GM23338 (cell line): ENCODE data around the gene ITGB7. TPM values are rescaled to one million over a fixed set of nuclear protein-coding genes. Genes with fewer than 3 reads are reported as not detected.
A peak's percentile ranks its signal among the peaks of the same experiment; 100 is the strongest.

Experiments used
- ATAC-seq: fragments of 200-7000 bp; cut with Tn5 transposase; 3 replicates; pipeline ENCODE4 v1.9.1; 2020
- DNase-seq: peaks from one replicate; pipeline ENCODE4 v3.0.0-alpha.2; 2015; ENCODE audit warnings: low spot score
- H2AFZ ChIP-seq: fragments of 200-600 bp; sonication (generic); 2 replicates; pipeline ENCODE4 v1.8.0; 2016; ENCODE audit warnings: antibody characterized with exemption, mild to moderate bottlenecking, moderate library complexity
- H3F3A ChIP-seq: fragments of 200-600 bp; sonication (generic); replicated peaks from 2 replicates; pipeline ENCODE4 v1.8.0; 2017; ENCODE audit warnings: antibody characterized with exemption, mixed run types, low read depth
- H3K27ac ChIP-seq: fragments of 200-600 bp; sonication (generic); 2 replicates; pipeline ENCODE4 v1.6.1; 2016; ENCODE audit warnings: low read depth
- H3K27me3 ChIP-seq: fragments of 200-600 bp; sonication (generic); 2 replicates; pipeline ENCODE4 v1.8.0; 2016; ENCODE audit warnings: mild to moderate bottlenecking, mixed run types, moderate library complexity; ENCODE audit not compliant: insufficient read depth
- H3K36me3 ChIP-seq: fragments of 200-600 bp; sonication (generic); 2 replicates; pipeline ENCODE4 v1.8.0; 2016; ENCODE audit warnings: mild to moderate bottlenecking; ENCODE audit not compliant: insufficient read depth
- H3K4me1 ChIP-seq: fragments of 200-600 bp; sonication (generic); 2 replicates; pipeline ENCODE4 v1.8.0; 2016; ENCODE audit warnings: mild to moderate bottlenecking, moderate library complexity; ENCODE audit not compliant: insufficient read depth
- H3K4me2 ChIP-seq: fragments of 200-600 bp; sonication (generic); 2 replicates; pipeline ENCODE4 v1.7.1; 2017; ENCODE audit warnings: mixed run types
- H3K4me3 ChIP-seq: fragments of 200-600 bp; sonication (generic); 2 replicates; pipeline ENCODE4 v1.6.1; 2016; ENCODE audit warnings: mixed run types
- H3K79me2 ChIP-seq: fragments of 200-600 bp; sonication (generic); replicated peaks from 2 replicates; pipeline ENCODE4 v1.8.0; 2017; ENCODE audit warnings: mild to moderate bottlenecking; ENCODE audit not compliant: insufficient read depth
- H3K9me2 ChIP-seq: fragments of 200-600 bp; sonication (generic); 2 replicates; pipeline ENCODE4 v1.8.0; 2017; ENCODE audit not compliant: insufficient read depth
- H4K20me1 ChIP-seq: fragments of 200-600 bp; sonication (generic); replicated peaks from 2 replicates; pipeline ENCODE4 v1.8.0; 2017; ENCODE audit warnings: mild to moderate bottlenecking; ENCODE audit not compliant: insufficient read depth
- H3K27ac Mint-ChIP-seq: 2 replicates; pipeline ENCODE4 v1.8.0; 2020; ENCODE audit warnings: inconsistent platforms, mild to moderate bottlenecking, moderate library complexity, mixed read lengths
- H3K27me3 Mint-ChIP-seq: 3 replicates; pipeline ENCODE4 v1.8.0; 2022; ENCODE audit warnings: low read depth, mild to moderate bottlenecking, moderate library complexity, mixed read lengths, inconsistent platforms; ENCODE audit not compliant: insufficient read depth, poor library complexity
- H3K36me3 Mint-ChIP-seq: 3 replicates; pipeline ENCODE4 v1.8.0; 2021; ENCODE audit warnings: low read depth, mild to moderate bottlenecking, inconsistent platforms, moderate library complexity, mixed read lengths
- H3K4me1 Mint-ChIP-seq: 3 replicates; pipeline ENCODE4 v1.8.0; 2020; ENCODE audit warnings: mild to moderate bottlenecking, inconsistent platforms, mixed read lengths
- H3K4me3 Mint-ChIP-seq: 3 replicates; pipeline ENCODE4 v1.8.0; 2021; ENCODE audit warnings: moderate library complexity, mild to moderate bottlenecking, inconsistent platforms, mixed read lengths
- H3K9me3 Mint-ChIP-seq: 3 replicates; pipeline ENCODE4 v1.8.0; 2020; ENCODE audit warnings: moderate library complexity, mild to moderate bottlenecking, inconsistent platforms, mixed read lengths
- CREB1 ChIP-seq: fragments of 250-450 bp; sonication (Bioruptor Pico); IDR thresholded peaks from 2 replicates; pipeline ENCODE4 v1.5.0; 2020; ENCODE audit warnings: low read depth, mild to moderate bottlenecking, moderate library complexity
- ETS1 ChIP-seq: IDR thresholded peaks from 2 replicates; pipeline ENCODE4 v1.6.1; 2016; ENCODE audit warnings: antibody characterized with exemption
- EZH2 ChIP-seq: fragments of 200-600 bp; sonication (generic); IDR thresholded peaks from one replicate; pipeline ENCODE4 v1.8.0; 2017; ENCODE audit warnings: antibody characterized with exemption, mild to moderate bottlenecking, low read depth; ENCODE audit not compliant: unreplicated experiment
- EZH2phosphoT487 ChIP-seq: fragments of 200-600 bp; sonication (generic); IDR thresholded peaks from one replicate; pipeline ENCODE4 v1.8.1; 2018; ENCODE audit warnings: antibody characterized with exemption; ENCODE audit not compliant: unreplicated experiment
- POLR2AphosphoS5 ChIP-seq: IDR thresholded peaks from 2 replicates; pipeline ENCODE4 v1.6.1; 2016; ENCODE audit warnings: antibody characterized with exemption, low read depth
- REST ChIP-seq: IDR thresholded peaks from one replicate; pipeline ENCODE4 v1.6.1; 2018; ENCODE audit warnings: antibody characterized with exemption; ENCODE audit not compliant: unreplicated experiment
- STAT1 ChIP-seq: IDR thresholded peaks from one replicate; pipeline ENCODE4 v1.6.1; 2016; ENCODE audit warnings: antibody characterized with exemption; ENCODE audit not compliant: unreplicated experiment
- ZNF331 ChIP-seq: fragments of 250-450 bp; sonication (Bioruptor Pico); IDR thresholded peaks from 2 replicates; pipeline ENCODE4 v1.5.0; 2020; ENCODE audit warnings: low read depth, mild to moderate bottlenecking, moderate library complexity
- polyA plus RNA-seq: library from polyadenylated mRNA; unstranded; fragments of >200 nt; fragmentation: Nextera tagmentation; extraction: Ambion mirVana; gene quantifications from 2 replicates; pipeline ENCODE4 v1.2.1, GENCODE V29; 2016
- total RNA-seq: library from RNA; depleted of rRNA; stranded (reverse); fragments of >200 nt; shearing (Covaris generic); gene quantifications from 2 replicates; pipeline ENCODE4 v1.2.3, GENCODE V29; 2014

Gene ITGB7
- total and polyA plus RNA-seq, 2 experiments from 2014 or later = 0.32 TPM; not detected in 1

GRCh38 chr12:53220694-53221202 is 13.7 kb upstream of the ITGB7 start:
- H3K36me3 ChIP-seq = no peaks in the 10 kb centered on the region; the same call in 1 of the 2 replicates
- peaks cover 75% of the 10 kb centered on the region for H3K4me1 Mint-ChIP-seq

GRCh38 chr12:53219956-53220693 is 13.1 kb upstream of the ITGB7 start:
- Histone ChIP-seq H3K4me1 (peaks cover 63% of the 10 kb centered on the region), H3K4me2 (peak overlapping the region; percentile 91), H3K36me3 (no peaks in the 10 kb centered on the region; the same call in 1 of the 2 replicates), H4K20me1 (no peaks in the 10 kb centered on the region), H3K27ac (0 out of 2 replicates have a peak overlapping the region, but pooled peaks have one; percentile 33), H3K9me2 (no peaks in the 10 kb centered on the region), H3K79me2 (peaks cover 36% of the 10 kb centered on the region), H3K27me3 (peaks cover 15% of the 10 kb centered on the region), H3K4me3 (peak overlapping the region; percentile 95), H3F3A (peaks cover 50% of the 10 kb centered on the region), H2AFZ (peak overlapping the region; percentile 47)
- Mint-ChIP-seq H3K27me3 (peaks cover 31% of the 10 kb centered on the region), H3K4me3 (peak overlapping the region; percentile 94), H3K36me3 (peaks cover 9% of the 10 kb centered on the region; the same call in 2 of the 3 replicates), H3K27ac (no peak overlapping the region; the same call in 1 of the 2 replicates), H3K4me1 (peaks cover 75% of the 10 kb centered on the region), H3K9me3 (peaks cover 4% of the 10 kb centered on the region; the same call in 1 of the 3 replicates)
- ATAC-seq (peak; percentile 0), DNase-seq (peak; percentile 80)
- TF ChIP-seq ETS1 (no peak), ZNF331 (CRISPR knock-in tag) (no peak), STAT1 (no peak), CREB1 (CRISPR knock-in tag) (no peak), REST (no peak), POLR2AphosphoS5 (no peak), EZH2phosphoT487 (no peak), EZH2 (no peak)

More at GRCh38 chr12:53220694-53221202, 13.7 kb upstream of the ITGB7 start:
- Histone ChIP-seq H3K4me3 (peak overlapping the region; percentile 95), H3K79me2 (peaks cover 31% of the 10 kb centered on the region), H3K27me3 (peaks cover 15% of the 10 kb centered on the region), H3K4me1 (peaks cover 63% of the 10 kb centered on the region), H3K4me2 (peak overlapping the region; percentile 91), H2AFZ (peak overlapping the region; percentile 47), H3K27ac (peak overlapping the region; percentile 97), H3F3A (peaks cover 44% of the 10 kb centered on the region), H3K9me2 (no peaks in the 10 kb centered on the region), H4K20me1 (no peaks in the 10 kb centered on the region)
- Mint-ChIP-seq H3K36me3 (peaks cover 5% of the 10 kb centered on the region; the same call in 2 of the 3 replicates), H3K4me3 (peak overlapping the region; percentile 94), H3K27ac (peak overlapping the region; percentile 83), H3K27me3 (peaks cover 37% of the 10 kb centered on the region), H3K9me3 (peaks cover 4% of the 10 kb centered on the region; the same call in 1 of the 3 replicates)
- ATAC-seq (peak; percentile 34), DNase-seq (peak; percentile 95)
- no peak for TF ChIP-seq EZH2phosphoT487
- TF ChIP-seq POLR2AphosphoS5 = peak; percentile 41; the same call in 1 of the 2 replicates
- TF ChIP-seq EZH2 = no peak
